Liver (tissue), 3 donors: ENCODE results near the gene GNB1L.

ENCODE experiments used
- ATF3 ChIP-seq: IDR thresholded peaks from 2 replicates; pipeline ENCODE4 v1.6.1; 2016; ENCODE audit warnings: antibody characterized with exemption
- FOXA1 ChIP-seq: IDR thresholded peaks from 2 replicates; pipeline ENCODE4 v1.6.1; 2016; ENCODE audit warnings: antibody characterized with exemption
- GABPA ChIP-seq, 2 donors: IDR thresholded peaks in 1 of 2; conservative IDR thresholded peaks in 1 of 2; 2 replicates each; pipeline ENCODE4 v1.6.1; 2016; ENCODE audit warnings: antibody characterized with exemption in 2 of 2, mild to moderate bottlenecking in 1 of 2, moderate library complexity in 1 of 2
- HNF4G ChIP-seq: IDR thresholded peaks from 2 replicates; pipeline ENCODE4 v1.6.1; 2016; ENCODE audit warnings: antibody characterized with exemption
- JUND ChIP-seq, 2 donors: IDR thresholded peaks; 2 replicates each; pipeline ENCODE4 v1.6.1; 2016; ENCODE audit warnings: antibody characterized with exemption in 2 of 2
- RAD21 ChIP-seq, 2 donors: IDR thresholded peaks; 2 replicates each; pipeline ENCODE4 v1.6.1; 2016; ENCODE audit warnings: antibody characterized with exemption in 2 of 2, mild to moderate bottlenecking in 2 of 2
- REST ChIP-seq: IDR thresholded peaks from 2 replicates; pipeline ENCODE4 v1.6.1; 2016; ENCODE audit warnings: antibody characterized with exemption, mild to moderate bottlenecking
- SP1 ChIP-seq: IDR thresholded peaks from 2 replicates; pipeline ENCODE4 v1.6.1; 2018; ENCODE audit warnings: antibody characterized with exemption, mild to moderate bottlenecking
- TAF1 ChIP-seq: conservative IDR thresholded peaks from 2 replicates; pipeline ENCODE4 v1.6.1; 2016; ENCODE audit warnings: antibody characterized with exemption, mild to moderate bottlenecking
- YY1 ChIP-seq: IDR thresholded peaks from 2 replicates; pipeline ENCODE4 v1.6.1; 2016; ENCODE audit warnings: antibody characterized with exemption, mild to moderate bottlenecking
- TF ChIP-seq, protein P1 (sequence below): fragments of 150-350 bp; IDR thresholded peaks from 2 replicates; pipeline ENCODE4 v1.5.1; 2017; ENCODE audit warnings: improper control_type of control experiment, low read depth, low read length; ENCODE audit not compliant: missing input control
- TF ChIP-seq, protein P2 (sequence below): IDR thresholded peaks from 2 replicates; pipeline ENCODE4 v1.6.1; 2016; ENCODE audit warnings: antibody characterized with exemption
- donor health status: healthy.
- donor health status: healthy.

- no peak for TF ChIP-seq YY1
- TF ChIP-seq, protein P1, sequence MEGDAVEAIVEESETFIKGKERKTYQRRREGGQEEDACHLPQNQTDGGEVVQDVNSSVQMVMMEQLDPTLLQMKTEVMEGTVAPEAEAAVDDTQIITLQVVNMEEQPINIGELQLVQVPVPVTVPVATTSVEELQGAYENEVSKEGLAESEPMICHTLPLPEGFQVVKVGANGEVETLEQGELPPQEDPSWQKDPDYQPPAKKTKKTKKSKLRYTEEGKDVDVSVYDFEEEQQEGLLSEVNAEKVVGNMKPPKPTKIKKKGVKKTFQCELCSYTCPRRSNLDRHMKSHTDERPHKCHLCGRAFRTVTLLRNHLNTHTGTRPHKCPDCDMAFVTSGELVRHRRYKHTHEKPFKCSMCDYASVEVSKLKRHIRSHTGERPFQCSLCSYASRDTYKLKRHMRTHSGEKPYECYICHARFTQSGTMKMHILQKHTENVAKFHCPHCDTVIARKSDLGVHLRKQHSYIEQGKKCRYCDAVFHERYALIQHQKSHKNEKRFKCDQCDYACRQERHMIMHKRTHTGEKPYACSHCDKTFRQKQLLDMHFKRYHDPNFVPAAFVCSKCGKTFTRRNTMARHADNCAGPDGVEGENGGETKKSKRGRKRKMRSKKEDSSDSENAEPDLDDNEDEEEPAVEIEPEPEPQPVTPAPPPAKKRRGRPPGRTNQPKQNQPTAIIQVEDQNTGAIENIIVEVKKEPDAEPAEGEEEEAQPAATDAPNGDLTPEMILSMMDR, result no peak
- no peak for TF ChIP-seq TAF1
- TF ChIP-seq HNF4G, result no peak
- no peak for TF ChIP-seq JUND (IDR thresholded peaks at IDR 0.05)
- no peak for TF ChIP-seq SP1
- TF ChIP-seq FOXA1, result no peak
- no peak for TF ChIP-seq REST
- no peak for TF ChIP-seq GABPA (IDR thresholded peaks at IDR 0.05 in 1 of 2, conservative IDR thresholded peaks at IDR 0.05 in 1 of 2)
- no peak for TF ChIP-seq ATF3
- TF ChIP-seq RAD21 (IDR thresholded peaks at IDR 0.05), result no peak
- TF ChIP-seq, protein P2, sequence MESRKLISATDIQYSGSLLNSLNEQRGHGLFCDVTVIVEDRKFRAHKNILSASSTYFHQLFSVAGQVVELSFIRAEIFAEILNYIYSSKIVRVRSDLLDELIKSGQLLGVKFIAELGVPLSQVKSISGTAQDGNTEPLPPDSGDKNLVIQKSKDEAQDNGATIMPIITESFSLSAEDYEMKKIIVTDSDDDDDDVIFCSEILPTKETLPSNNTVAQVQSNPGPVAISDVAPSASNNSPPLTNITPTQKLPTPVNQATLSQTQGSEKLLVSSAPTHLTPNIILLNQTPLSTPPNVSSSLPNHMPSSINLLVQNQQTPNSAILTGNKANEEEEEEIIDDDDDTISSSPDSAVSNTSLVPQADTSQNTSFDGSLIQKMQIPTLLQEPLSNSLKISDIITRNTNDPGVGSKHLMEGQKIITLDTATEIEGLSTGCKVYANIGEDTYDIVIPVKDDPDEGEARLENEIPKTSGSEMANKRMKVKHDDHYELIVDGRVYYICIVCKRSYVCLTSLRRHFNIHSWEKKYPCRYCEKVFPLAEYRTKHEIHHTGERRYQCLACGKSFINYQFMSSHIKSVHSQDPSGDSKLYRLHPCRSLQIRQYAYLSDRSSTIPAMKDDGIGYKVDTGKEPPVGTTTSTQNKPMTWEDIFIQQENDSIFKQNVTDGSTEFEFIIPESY, result no peak
Measured at GRCh38 chr22:19782533-19782932, 72.1 kb downstream of the GNB1L start.
